Endothelial cell of umbilical vein (primary cell): ENCODE data around the gene LAMA4.

Source experiments
- CTCF ChIP-seq, 2 donors: IDR thresholded peaks; 1 replicate in 1 of 2; 2 replicates in 1 of 2; pipeline ENCODE4 v1.5.1; 2011; ENCODE audit warnings: low read length in 2 of 2, mild to moderate bottlenecking in 2 of 2, moderate library complexity in 2 of 2, control low read depth in 1 of 2, inconsistent platforms in 1 of 2, low read depth in 1 of 2; ENCODE audit not compliant: insufficient read depth in 1 of 2; ENCODE audit errors: extremely low read depth in 1 of 2
- EZH2 ChIP-seq: IDR thresholded peaks from 2 replicates; pipeline ENCODE4 v1.6.1; 2012; ENCODE audit warnings: borderline replicate concordance, low read depth, mild to moderate bottlenecking, moderate library complexity, low read length, inconsistent platforms; ENCODE audit not compliant: severe bottlenecking
- GATA2 ChIP-seq: IDR thresholded peaks from 2 replicates; pipeline ENCODE4 v1.7.0; 2011; ENCODE audit warnings: low read depth, mild to moderate bottlenecking, moderate library complexity, mixed read lengths, low read length; ENCODE audit not compliant: insufficient read length, insufficient read depth
- JUN ChIP-seq: IDR thresholded peaks from 2 replicates; pipeline ENCODE4 v1.6.1; 2011; ENCODE audit warnings: borderline replicate concordance, low read depth; ENCODE audit not compliant: insufficient read length, insufficient read depth
- MAX ChIP-seq: IDR thresholded peaks from 2 replicates; pipeline ENCODE4 v1.6.1; 2011; ENCODE audit not compliant: insufficient read depth, insufficient read length
- MYC ChIP-seq: IDR thresholded peaks from one replicate; pipeline ENCODE4 v1.6.1; 2011; ENCODE audit warnings: mild to moderate bottlenecking, low read depth, low read length
- POLR2A ChIP-seq: IDR thresholded peaks from 2 replicates; pipeline ENCODE4 v1.6.1; 2012; ENCODE audit warnings: low read depth, mild to moderate bottlenecking, control low read depth, low read length
- POLR2AphosphoS5 ChIP-seq: IDR thresholded peaks from 2 replicates; pipeline ENCODE4 v1.6.1; 2012; ENCODE audit warnings: low read depth, mild to moderate bottlenecking, control low read depth, low read length, moderate library complexity; ENCODE audit not compliant: insufficient read depth

GRCh38 chr6:112221981-112222852 lies 32.1 kb downstream of the LAMA4 start:
- TF ChIP-seq CTCF (IDR thresholded peaks at IDR 0.05; ENCODE audit: extremely low read depth in 1 of 2, insufficient read depth in 1 of 2, low read depth in 1 of 2, low read length in 2 of 2) = no peak
- TF ChIP-seq MAX = no peak
- no peak for TF ChIP-seq POLR2AphosphoS5
- no peak for TF ChIP-seq POLR2A
- TF ChIP-seq JUN = no peak
- no peak for TF ChIP-seq EZH2
- no peak for TF ChIP-seq MYC
- TF ChIP-seq GATA2 = no peak
